SK-N-SH (cell line): Measurements from ENCODE around the gene S1PR1. TPM values are rescaled to one million over a fixed set of nuclear protein-coding genes. Genes with fewer than 3 reads are reported as not detected.

Experiments used
- CTCF ChIA-PET: fragments of 300-600, 350-600 bp; formaldehyde crosslinking; extraction: SDS; loops from one replicate; lab custom pipeline; 2021; lab: Yijun Ruan, JAX
- POLR2A ChIA-PET: fragments of 350-600 bp; sonication (Branson Sonifier 250); formaldehyde crosslinking; extraction: SDS; loops from one replicate; lab custom pipeline; 2020; ENCODE audit warnings: antibody characterized with exemption, inconsistent platforms; lab: Yijun Ruan, JAX
- DNase-seq: peaks from one replicate; pipeline ENCODE4 v3.0.0; 2012
- H2AFZ ChIP-seq: fragments of 200-600 bp; sonication (generic); 2 replicates; pipeline ENCODE4 v1.8.1; 2016; ENCODE audit warnings: antibody characterized with exemption, mild to moderate bottlenecking, low read depth
- H3F3A ChIP-seq: fragments of 200-600 bp; sonication (generic); replicated peaks from 2 replicates; pipeline ENCODE3; 2016; ENCODE audit warnings: antibody characterized with exemption, mild to moderate bottlenecking; ENCODE audit not compliant: insufficient read depth
- H3K27ac ChIP-seq, 2 experiments: fragments of 200-500 bp in 1 of 2; fragments of 200-600 bp in 1 of 2; sonication (Bioruptor generic) in 1 of 2; sonication (generic), shearing (Covaris generic) in 1 of 2; 2 replicates each; pipeline versions ENCODE4 v1.5.1 to v1.6.1; 2014 to 2016; ENCODE audit warnings: low read depth in 2 of 2, inconsistent platforms in 1 of 2, low read length in 1 of 2, mild to moderate bottlenecking in 1 of 2, mixed read lengths in 1 of 2
- H3K27me3 ChIP-seq: fragments of 200-600 bp; sonication (generic), shearing (Covaris generic); 2 replicates; pipeline ENCODE4 v1.6.1; 2016; ENCODE audit warnings: mixed run types; ENCODE audit not compliant: insufficient read depth
- H3K36me3 ChIP-seq, 2 experiments: fragments of 200-500 bp in 1 of 2; fragments of 200-600 bp in 1 of 2; sonication (Bioruptor generic) in 1 of 2; sonication (generic) in 1 of 2; replicated peaks in 1 of 2; 2 replicates each; pipeline versions ENCODE3 to v1.5.1; 2014 to 2016; ENCODE audit warnings: low read length in 1 of 2, mild to moderate bottlenecking in 1 of 2; ENCODE audit not compliant: insufficient read depth in 2 of 2, control insufficient read depth in 1 of 2
- H3K4me1 ChIP-seq, 2 experiments: fragments of 200-500 bp in 1 of 2; fragments of 200-600 bp in 1 of 2; sonication (Bioruptor generic) in 1 of 2; sonication (generic), shearing (Covaris generic) in 1 of 2; 2 replicates each; pipeline versions ENCODE4 v1.5.1 to v1.6.1; 2014 to 2016; ENCODE audit warnings: low read depth in 1 of 2, low read length in 1 of 2, mixed run types in 1 of 2; ENCODE audit not compliant: insufficient read depth in 2 of 2, control insufficient read depth in 1 of 2
- H3K4me2 ChIP-seq: fragments of 200-600 bp; sonication (generic), shearing (Covaris generic); 2 replicates; pipeline ENCODE4 v1.6.1; 2017; ENCODE audit warnings: mixed run types
- H3K4me3 ChIP-seq, 2 experiments: fragments of 200-500 bp in 1 of 2; fragments of 200-600 bp in 1 of 2; sonication (Bioruptor generic) in 1 of 2; sonication (generic), shearing (Covaris generic) in 1 of 2; 2 replicates each; pipeline versions ENCODE4 v1.5.1 to v1.8.1; 2014 to 2016; ENCODE audit warnings: low read depth in 2 of 2, inconsistent platforms in 1 of 2, low read length in 1 of 2, mild to moderate bottlenecking in 1 of 2, mixed read lengths in 1 of 2, moderate library complexity in 1 of 2
- H3K79me2 ChIP-seq: fragments of 200-600 bp; sonication (generic); 2 replicates; pipeline ENCODE4 v1.8.1; 2017; ENCODE audit warnings: mild to moderate bottlenecking; ENCODE audit not compliant: insufficient read depth
- H3K9ac ChIP-seq: fragments of 200-600 bp; sonication (generic); 2 replicates; pipeline ENCODE4 v1.6.1; 2017; ENCODE audit warnings: mixed run types
- H3K9me2 ChIP-seq: fragments of 200-600 bp; sonication (generic); 2 replicates; pipeline ENCODE4 v1.6.1; 2017; ENCODE audit warnings: mixed run types
- H3K9me3 ChIP-seq: fragments of 200-600 bp; sonication (generic); 2 replicates; pipeline ENCODE4 v1.6.1; 2017; ENCODE audit warnings: mixed run types, mild to moderate bottlenecking, moderate library complexity
- H4K20me1 ChIP-seq: fragments of 200-600 bp; sonication (generic); 2 replicates; pipeline ENCODE4 v1.6.1; 2017; ENCODE audit warnings: mild to moderate bottlenecking, mixed run types; ENCODE audit not compliant: insufficient read depth
- CHD2 ChIP-seq: fragments of 150-350 bp; IDR thresholded peaks from 2 replicates; pipeline ENCODE4 v1.6.1; 2018; ENCODE audit warnings: low read length; ENCODE audit not compliant: partially characterized antibody
- ELF1 ChIP-seq: IDR thresholded peaks from 2 replicates; pipeline ENCODE4 v1.4.0; 2012
- EP300 ChIP-seq, 2 experiments: IDR thresholded peaks; 2 replicates each; pipeline versions ENCODE4 v1.4.0 to v1.6.1; 2012; ENCODE audit warnings: borderline replicate concordance in 1 of 2, low read depth in 1 of 2, low read length in 1 of 2
- FOSL2 ChIP-seq: IDR thresholded peaks from 2 replicates; pipeline ENCODE4 v1.4.0; 2012; ENCODE audit warnings: low read depth, mild to moderate bottlenecking, moderate library complexity, borderline replicate concordance
- FOXJ3 ChIP-seq: sonication (generic); formaldehyde crosslinking; IDR thresholded peaks from 2 replicates; pipeline ENCODE4 v1.5.1; 2020; ENCODE audit warnings: mild to moderate bottlenecking, missing genetic modification reagents
- FOXM1 ChIP-seq: IDR thresholded peaks from 2 replicates; pipeline ENCODE4 v1.4.0; 2012; ENCODE audit warnings: low read depth, mild to moderate bottlenecking
- GABPA ChIP-seq: IDR thresholded peaks from 2 replicates; pipeline ENCODE4 v1.4.0; 2012; ENCODE audit warnings: low read depth, mild to moderate bottlenecking
- JUND ChIP-seq: IDR thresholded peaks from 2 replicates; pipeline ENCODE4 v1.4.0; 2012
- MEF2A ChIP-seq: IDR thresholded peaks from 2 replicates; pipeline ENCODE4 v1.4.0; 2012; ENCODE audit warnings: low read depth, borderline replicate concordance
- MXI1 ChIP-seq: IDR thresholded peaks from 2 replicates; pipeline ENCODE4 v1.6.1; 2012; ENCODE audit warnings: mild to moderate bottlenecking, low read depth, low read length, improper control_type of control experiment
- NFIC ChIP-seq: IDR thresholded peaks from 2 replicates; pipeline ENCODE4 v1.4.0; 2012; ENCODE audit warnings: borderline replicate concordance
- NRF1 ChIP-seq: IDR thresholded peaks from 2 replicates; pipeline ENCODE4 v1.6.1; 2012; ENCODE audit warnings: low read depth, mild to moderate bottlenecking, low read length
- POLR2AphosphoS5 ChIP-seq: IDR thresholded peaks from 2 replicates; pipeline ENCODE4 v1.6.1; 2012; ENCODE audit warnings: low read depth, low read length
- RCOR1 ChIP-seq: fragments of 150-350 bp; IDR thresholded peaks from 2 replicates; pipeline ENCODE4 v1.6.1; 2017; ENCODE audit warnings: antibody characterized with exemption, low read length
- SIN3A ChIP-seq: IDR thresholded peaks from 2 replicates; pipeline ENCODE4 v1.6.1; 2012; ENCODE audit warnings: low read depth, mild to moderate bottlenecking, low read length, moderate library complexity, borderline replicate concordance
- TCF12 ChIP-seq: IDR thresholded peaks from 2 replicates; pipeline ENCODE4 v1.4.0; 2012
- WGBS: methylation state at CpG from one replicate; pipeline ENCODE4 v1.1.6; 2017; ENCODE audit warnings: low lambda C conversion rate; 5-methylcytosine and 5-hydroxymethylcytosine counted together
- polyA plus RNA-seq, 3 experiments: library from polyadenylated mRNA; depleted of rRNA; stranded (reverse); fragments of >200 nt; gene quantifications; 2 replicates each; pipeline ENCODE4 v1.2.3, GENCODE V29; 2012
- TF ChIP-seq, protein P1 (sequence below): IDR thresholded peaks from 2 replicates; pipeline ENCODE4; 2012
- TF ChIP-seq, protein P2 (sequence below): fragments of 150-350 bp; IDR thresholded peaks from 2 replicates; pipeline ENCODE4 v1.6.1; 2017; ENCODE audit warnings: antibody characterized with exemption, low read length, low read depth, borderline replicate concordance
- TF ChIP-seq, protein P3 (sequence below): IDR thresholded peaks from 2 replicates; pipeline ENCODE4 v1.4.0; 2012; ENCODE audit warnings: low read depth, borderline replicate concordance
- TF ChIP-seq, protein P4 (sequence below): IDR thresholded peaks from 2 replicates; pipeline ENCODE4 v1.6.1; 2012; ENCODE audit warnings: mild to moderate bottlenecking, low read depth, low read length, moderate library complexity

Gene S1PR1
- polyA plus RNA-seq, 1 of the 3 experiments (the other 2 are of a cell fraction): 5.9 TPM

DNA sequence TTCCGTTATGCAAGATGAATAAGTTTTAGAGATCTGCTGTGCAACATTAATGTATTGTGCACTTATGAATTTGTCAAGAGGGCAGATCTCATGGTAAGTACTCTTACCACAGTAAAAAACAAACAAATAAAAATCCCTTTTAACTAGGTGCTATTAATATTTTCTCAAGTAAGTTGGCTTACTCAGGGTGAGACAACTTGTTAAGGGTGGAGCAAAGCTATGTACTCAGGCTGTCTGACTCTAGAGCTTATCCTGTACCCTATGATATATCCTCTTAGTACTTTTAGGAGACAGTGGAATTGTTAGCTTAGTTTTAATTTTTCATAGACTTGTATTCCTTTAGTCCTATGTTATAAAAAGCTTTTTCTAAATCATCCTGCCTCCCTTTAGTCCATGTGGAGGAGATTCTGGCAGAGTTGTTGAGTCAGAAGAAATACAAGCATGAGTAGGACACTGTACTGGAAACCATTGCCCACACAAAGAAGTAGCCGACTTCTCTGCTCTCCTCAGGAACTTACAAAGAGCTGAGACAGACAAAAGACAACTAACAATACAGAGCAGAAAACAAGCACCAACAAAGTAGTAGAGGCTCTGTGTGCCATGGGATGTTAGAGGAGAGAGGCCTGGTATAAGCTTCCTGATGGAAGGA is 49.2 kb downstream of the S1PR1 start:
- H2AFZ ChIP-seq: no peak overlapping the region
- no peak for DNase-seq
- peaks cover 0 to 10% of the 10 kb centered on the region in 2 experiments; a peak in 3 of 4 replicates for H3K4me1 ChIP-seq
- ChIA-PET CTCF (interaction anchor here (1.2 to 3.7 kb wide), 3 partner anchors 47 to 368 kb away, joined by 3 to 67 read pairs (median 5); no protein-coding TSS in a partner anchor), POLR2A (no interaction called here)
- no peaks in the 10 kb centered on the region for H4K20me1 ChIP-seq
- WGBS: 61% methylated on average over 2 of the region's 2 CpGs
- H3K27ac ChIP-seq: no peak overlapping the region
- no peak overlapping the region for H3K9ac ChIP-seq
- no peaks in the 10 kb centered on the region for H3F3A ChIP-seq
- H3K4me3 ChIP-seq: no peak overlapping the region
- TF ChIP-seq, protein P1, sequence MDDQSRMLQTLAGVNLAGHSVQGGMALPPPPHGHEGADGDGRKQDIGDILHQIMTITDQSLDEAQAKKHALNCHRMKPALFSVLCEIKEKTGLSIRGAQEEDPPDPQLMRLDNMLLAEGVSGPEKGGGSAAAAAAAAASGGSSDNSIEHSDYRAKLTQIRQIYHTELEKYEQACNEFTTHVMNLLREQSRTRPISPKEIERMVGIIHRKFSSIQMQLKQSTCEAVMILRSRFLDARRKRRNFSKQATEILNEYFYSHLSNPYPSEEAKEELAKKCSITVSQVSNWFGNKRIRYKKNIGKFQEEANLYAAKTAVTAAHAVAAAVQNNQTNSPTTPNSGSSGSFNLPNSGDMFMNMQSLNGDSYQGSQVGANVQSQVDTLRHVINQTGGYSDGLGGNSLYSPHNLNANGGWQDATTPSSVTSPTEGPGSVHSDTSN: no peak
- TF ChIP-seq RCOR1 (no peak), NRF1 (no peak)
- H3K9me3 ChIP-seq: no peaks in the 10 kb centered on the region
- no peaks in the 10 kb centered on the region for H3K36me3 ChIP-seq
- H3K79me2 ChIP-seq: no peaks in the 10 kb centered on the region
- H3K4me2 ChIP-seq: no peak overlapping the region
- no peaks in the 10 kb centered on the region for H3K9me2 ChIP-seq
- H3K27me3 ChIP-seq: no peaks in the 10 kb centered on the region

DNA sequence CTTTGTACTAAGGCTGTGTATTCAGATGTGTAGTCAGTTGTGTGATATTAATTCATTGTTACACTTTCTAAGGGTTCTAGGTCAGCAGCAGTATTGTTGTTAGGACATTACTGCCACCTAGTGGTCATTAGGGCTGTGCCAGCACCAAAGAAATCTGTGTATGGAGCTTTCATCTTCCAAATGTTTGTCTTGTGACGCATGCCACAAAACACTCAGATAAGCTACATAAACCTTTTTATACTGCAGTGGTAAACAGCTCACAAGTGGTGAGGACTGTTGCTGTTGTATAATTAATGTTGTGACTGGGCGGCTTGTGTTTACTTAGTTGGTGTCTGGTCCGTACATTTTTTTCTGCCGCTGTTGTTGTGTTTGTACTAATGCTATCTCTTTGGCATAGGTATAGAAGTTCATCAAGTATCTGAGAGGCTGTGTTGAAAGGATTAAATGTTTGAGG is 51.7 kb downstream of the S1PR1 start:
- POLR2A ChIA-PET: no interaction called here
- H3K4me3 ChIP-seq: peak overlapping the region in 1 of 2 experiments; percentile 16; a peak in 1 of 4 replicates
- 0 out of 2 replicates have a peak overlapping the region, but pooled peaks have one; percentile 9 for H2AFZ ChIP-seq
- TF ChIP-seq GABPA (no peak), ELF1 (no peak), TCF12 (no peak), NFIC (no peak), RCOR1 (no peak), CHD2 (peak; percentile 26), SIN3A (no peak), POLR2AphosphoS5 (no peak), FOXM1 (no peak), JUND (no peak), MXI1 (no peak), MEF2A (no peak), FOSL2 (no peak; the same call in 1 of the 2 replicates), EP300 (IDR thresholded peaks at IDR 0.05; ENCODE audit: borderline replicate concordance in 1 of 2, low read depth in 1 of 2, low read length in 1 of 2) (no peak), FOXJ3 (CRISPR knock-in tag) (no peak)
- TF ChIP-seq, protein P2, sequence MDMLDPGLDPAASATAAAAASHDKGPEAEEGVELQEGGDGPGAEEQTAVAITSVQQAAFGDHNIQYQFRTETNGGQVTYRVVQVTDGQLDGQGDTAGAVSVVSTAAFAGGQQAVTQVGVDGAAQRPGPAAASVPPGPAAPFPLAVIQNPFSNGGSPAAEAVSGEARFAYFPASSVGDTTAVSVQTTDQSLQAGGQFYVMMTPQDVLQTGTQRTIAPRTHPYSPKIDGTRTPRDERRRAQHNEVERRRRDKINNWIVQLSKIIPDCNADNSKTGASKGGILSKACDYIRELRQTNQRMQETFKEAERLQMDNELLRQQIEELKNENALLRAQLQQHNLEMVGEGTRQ: no peak
- TF ChIP-seq, protein P3, sequence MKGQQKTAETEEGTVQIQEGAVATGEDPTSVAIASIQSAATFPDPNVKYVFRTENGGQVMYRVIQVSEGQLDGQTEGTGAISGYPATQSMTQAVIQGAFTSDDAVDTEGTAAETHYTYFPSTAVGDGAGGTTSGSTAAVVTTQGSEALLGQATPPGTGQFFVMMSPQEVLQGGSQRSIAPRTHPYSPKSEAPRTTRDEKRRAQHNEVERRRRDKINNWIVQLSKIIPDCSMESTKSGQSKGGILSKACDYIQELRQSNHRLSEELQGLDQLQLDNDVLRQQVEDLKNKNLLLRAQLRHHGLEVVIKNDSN: no peak
- TF ChIP-seq, protein P4, sequence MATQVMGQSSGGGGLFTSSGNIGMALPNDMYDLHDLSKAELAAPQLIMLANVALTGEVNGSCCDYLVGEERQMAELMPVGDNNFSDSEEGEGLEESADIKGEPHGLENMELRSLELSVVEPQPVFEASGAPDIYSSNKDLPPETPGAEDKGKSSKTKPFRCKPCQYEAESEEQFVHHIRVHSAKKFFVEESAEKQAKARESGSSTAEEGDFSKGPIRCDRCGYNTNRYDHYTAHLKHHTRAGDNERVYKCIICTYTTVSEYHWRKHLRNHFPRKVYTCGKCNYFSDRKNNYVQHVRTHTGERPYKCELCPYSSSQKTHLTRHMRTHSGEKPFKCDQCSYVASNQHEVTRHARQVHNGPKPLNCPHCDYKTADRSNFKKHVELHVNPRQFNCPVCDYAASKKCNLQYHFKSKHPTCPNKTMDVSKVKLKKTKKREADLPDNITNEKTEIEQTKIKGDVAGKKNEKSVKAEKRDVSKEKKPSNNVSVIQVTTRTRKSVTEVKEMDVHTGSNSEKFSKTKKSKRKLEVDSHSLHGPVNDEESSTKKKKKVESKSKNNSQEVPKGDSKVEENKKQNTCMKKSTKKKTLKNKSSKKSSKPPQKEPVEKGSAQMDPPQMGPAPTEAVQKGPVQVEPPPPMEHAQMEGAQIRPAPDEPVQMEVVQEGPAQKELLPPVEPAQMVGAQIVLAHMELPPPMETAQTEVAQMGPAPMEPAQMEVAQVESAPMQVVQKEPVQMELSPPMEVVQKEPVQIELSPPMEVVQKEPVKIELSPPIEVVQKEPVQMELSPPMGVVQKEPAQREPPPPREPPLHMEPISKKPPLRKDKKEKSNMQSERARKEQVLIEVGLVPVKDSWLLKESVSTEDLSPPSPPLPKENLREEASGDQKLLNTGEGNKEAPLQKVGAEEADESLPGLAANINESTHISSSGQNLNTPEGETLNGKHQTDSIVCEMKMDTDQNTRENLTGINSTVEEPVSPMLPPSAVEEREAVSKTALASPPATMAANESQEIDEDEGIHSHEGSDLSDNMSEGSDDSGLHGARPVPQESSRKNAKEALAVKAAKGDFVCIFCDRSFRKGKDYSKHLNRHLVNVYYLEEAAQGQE: no peak
- TF ChIP-seq, protein P1: no peak; the same call in 1 of the 2 replicates

More for the DNA sequence above, 51.7 kb downstream of the S1PR1 start:
- H3F3A ChIP-seq: peaks cover 7% of the 10 kb centered on the region
- no peaks in the 10 kb centered on the region for H4K20me1 ChIP-seq
- H3K9me2 ChIP-seq: no peaks in the 10 kb centered on the region
- peak; percentile 60 for DNase-seq
- peaks cover 3 to 17% of the 10 kb centered on the region in 2 experiments; a peak in 3 of 4 replicates for H3K4me1 ChIP-seq
- peak overlapping the region; percentile 34; the same call in 1 of the 2 replicates for H3K4me2 ChIP-seq
- CTCF ChIA-PET: interaction anchor here (0.6 to 6.7 kb wide), 72 partner anchors 9 to 835 kb away, joined by 3 to 67 read pairs (median 5); partner anchors contain the start of genes DPH5, EXTL2 and SLC30A7
- no peaks in the 10 kb centered on the region for H3K9me3 ChIP-seq
- no peaks in the 10 kb centered on the region for H3K27me3 ChIP-seq
- no peak overlapping the region for H3K27ac ChIP-seq
- WGBS: 42% methylated on average over 4 of the region's 4 CpGs
- no peaks in the 10 kb centered on the region for H3K79me2 ChIP-seq
- H3K36me3 ChIP-seq: no peaks in the 10 kb centered on the region
- H3K9ac ChIP-seq: no peak overlapping the region
